ENCODE measurements around the gene MUSK.

DNA sequence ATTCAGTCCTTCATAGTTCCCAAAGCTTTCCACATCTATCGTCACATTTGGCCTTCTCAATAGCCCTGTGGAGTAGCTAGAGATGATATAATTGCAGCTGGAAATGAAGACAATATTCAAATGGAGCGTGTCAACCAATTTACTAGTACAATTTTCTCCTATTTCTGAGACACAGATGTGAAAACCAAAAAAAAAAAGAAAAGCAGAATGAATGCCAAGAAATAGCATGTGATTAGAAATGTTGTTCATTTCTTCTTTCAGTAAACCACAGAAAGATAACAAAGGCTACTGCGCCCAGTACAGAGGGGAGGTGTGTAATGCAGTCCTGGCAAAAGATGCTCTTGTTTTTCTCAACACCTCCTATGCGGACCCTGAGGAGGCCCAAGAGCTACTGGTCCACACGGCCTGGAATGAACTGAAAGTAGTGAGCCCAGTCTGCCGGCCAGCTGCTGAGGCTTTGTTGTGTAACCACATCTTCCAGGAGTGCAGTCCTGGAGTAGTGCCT is 99.0 kb downstream of the MUSK start:
- no peak for TF ChIP-seq CTCF (IDR thresholded peaks at IDR 0.05; ENCODE audit: insufficient read depth, low read length, poor library complexity, severe bottlenecking)
- TF ChIP-seq EZH2phosphoT487 (conservative IDR thresholded peaks at IDR 0.05; ENCODE audit: low read length) = no peak

Data from SU-DHL-6 (cell line).